HT1080 (cell line): ENCODE results near the gene CYP4Z1. TPM values are rescaled to one million over a fixed set of nuclear protein-coding genes. Genes with fewer than 3 reads are reported as not detected.

ENCODE experiments used
- total RNA-seq: library from RNA; depleted of rRNA; stranded (reverse); fragments of >200 nt; shearing (Covaris generic); gene quantifications from 2 replicates; pipeline ENCODE4 v1.2.3, GENCODE V29; 2014; rRNA removed

CYP4Z1 gene
- total RNA-seq, 1 experiment from 2014 or later: not detected

Other genes with a start within 250 kb of the CYP4Z1 start
- not detected in 2 replicates for gene CYP4A11, start 125.8 kb upstream of the CYP4Z1 start, total RNA-seq
- 0.03 TPM in 2 replicates for gene CYP4X1, start 43.6 kb upstream of the CYP4Z1 start, total RNA-seq
- gene CYP4A22, start 70.2 kb downstream of the CYP4Z1 start, total RNA-seq: not detected in 2 replicates
- not detected in 2 replicates for gene PDZK1IP1, start 122.8 kb downstream of the CYP4Z1 start, total RNA-seq
- gene TAL1, start 165.0 kb downstream of the CYP4Z1 start, total RNA-seq: 0.03 and 0.10 TPM in 2 replicates
- 23.8 and 30.6 TPM in 2 replicates for gene STIL, start 246.9 kb downstream of the CYP4Z1 start, total RNA-seq